Astrocyte of the spinal cord (primary cell): ENCODE measurements around the gene CAMK2G.
A peak's percentile ranks its signal among the peaks of the same experiment; 100 is the strongest.

Source experiments
- DNase-seq: peaks from one replicate; pipeline ENCODE4 v3.0.0; 2011; ENCODE audit warnings: low read depth, low spot score
- H3K4me3 ChIP-seq: 2 replicates; pipeline ENCODE4 v1.5.1; 2011; ENCODE audit warnings: low read depth, mild to moderate bottlenecking, low read length, moderate library complexity
- CTCF ChIP-seq: IDR thresholded peaks from 2 replicates; pipeline ENCODE4 v1.5.1; 2012; ENCODE audit warnings: low read depth, mild to moderate bottlenecking, low read length, inconsistent platforms
- in situ Hi-C: cut with HindIII; loops from 2 replicates; pipeline ENCODE4 v1.10.0; 2017; ENCODE audit warnings: low sequenced_read_pairs

CAMK2G gene

GRCh38 chr10:73779018-73779417, 95.3 kb downstream of the CAMK2G start:
- no peak for DNase-seq
- in situ Hi-C loops: no loop called here
- no peak overlapping the region for H3K4me3 ChIP-seq

GRCh38 chr10:73774637-73775036, 99.7 kb downstream of the CAMK2G start:
- TF ChIP-seq CTCF: no peak
- in situ Hi-C loops: no loop called here
- no peak for DNase-seq
- peak overlapping the region; percentile 82 for H3K4me3 ChIP-seq

More at GRCh38 chr10:73779018-73779417, 95.3 kb downstream of the CAMK2G start:
- no peak for TF ChIP-seq CTCF

- no peak for TF ChIP-seq CTCF
- no peak for DNase-seq
- peak overlapping the region; percentile 82 for H3K4me3 ChIP-seq
- in situ Hi-C loops: no loop called here
Measured at GRCh38 chr10:73773152-73773879, 101.0 kb downstream of the CAMK2G start.

GRCh38 chr10:73772281-73773151, 101.8 kb downstream of the CAMK2G start:
- in situ Hi-C loops: no loop called here
- TF ChIP-seq CTCF: peak; percentile 1
- peak; percentile 85 for DNase-seq
- peak overlapping the region; percentile 82 for H3K4me3 ChIP-seq

GRCh38 chr10:73771722-73772280, 102.6 kb downstream of the CAMK2G start:
- DNase-seq: no peak
- peak overlapping the region; percentile 82 for H3K4me3 ChIP-seq
- no peak for TF ChIP-seq CTCF
- in situ Hi-C loops: no loop called here

GRCh38 chr10:73769396-73769795, 105.0 kb downstream of the CAMK2G start:
- no peak overlapping the region for H3K4me3 ChIP-seq
- no peak for DNase-seq
- in situ Hi-C loops: no loop called here
- no peak for TF ChIP-seq CTCF
